Left hindlimb (tissue), 1 donor: ENCODE results near the gene AGTPBP1.
"Not testable (repeated sequence)": the region's sequence is repeated elsewhere in the genome, so short reads cannot be mapped to it uniquely, and the experiment has no call there.

Source experiments
- DNase-seq: peaks from one replicate; pipeline ENCODE4 v3.0.0-alpha.2; 2018

AGTPBP1 gene

DNA sequence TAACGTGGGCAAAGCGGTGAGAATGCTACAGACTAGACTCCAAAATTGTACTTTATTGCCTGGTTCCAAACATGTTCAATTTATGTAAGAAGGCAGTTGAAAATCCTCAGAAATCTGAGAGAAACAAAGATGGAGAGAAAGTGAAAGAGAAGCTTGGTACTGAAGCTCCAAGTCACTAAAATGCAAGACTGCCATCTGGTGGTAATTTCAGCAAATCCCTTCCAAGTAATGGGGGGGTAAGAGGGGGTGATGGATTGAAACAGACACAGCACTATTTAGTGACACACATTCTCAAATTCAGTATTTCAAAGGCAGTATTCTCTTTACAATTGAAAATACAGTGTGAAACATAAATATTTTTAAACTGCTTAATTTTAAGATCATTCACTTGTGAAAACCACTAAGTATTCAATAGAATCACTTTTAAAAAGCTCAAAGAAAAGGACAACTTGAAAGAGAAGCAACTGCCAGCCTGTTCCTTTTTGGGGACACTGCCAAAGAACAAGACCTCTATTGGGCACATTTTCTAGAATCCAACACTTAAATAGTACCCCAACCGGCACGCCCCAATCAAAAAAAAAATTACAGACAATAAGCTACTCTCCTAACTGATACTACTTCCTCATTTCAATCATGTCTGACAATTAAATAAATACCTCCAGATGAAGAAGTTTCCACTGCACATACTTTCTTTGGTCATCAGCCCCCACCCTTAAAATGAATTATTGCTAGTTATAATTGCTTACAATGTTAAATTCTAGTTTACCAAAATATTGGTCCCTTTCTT lies 131.5 kb downstream of the AGTPBP1 start:
- DNase-seq, result peak; percentile 55

DNA sequence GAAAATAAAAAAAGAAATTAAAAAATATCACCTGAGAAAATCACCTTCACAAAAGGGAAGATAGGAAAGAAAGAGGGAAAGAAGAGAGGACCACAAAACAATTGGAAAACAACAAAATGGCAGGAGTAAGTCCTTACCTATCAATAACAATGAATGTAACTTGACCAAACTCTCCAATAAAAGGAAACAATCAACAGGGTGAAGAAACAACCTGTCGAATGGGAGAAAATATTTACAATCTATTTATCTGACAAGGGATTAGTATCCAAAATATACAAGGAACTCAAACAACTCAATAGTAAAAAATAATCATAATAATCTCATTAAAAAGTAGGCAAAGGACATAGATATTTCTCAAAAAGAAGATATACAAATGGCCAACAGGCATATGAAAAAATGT lies 135.8 kb downstream of the AGTPBP1 start:
- DNase-seq, result no peak

DNA sequence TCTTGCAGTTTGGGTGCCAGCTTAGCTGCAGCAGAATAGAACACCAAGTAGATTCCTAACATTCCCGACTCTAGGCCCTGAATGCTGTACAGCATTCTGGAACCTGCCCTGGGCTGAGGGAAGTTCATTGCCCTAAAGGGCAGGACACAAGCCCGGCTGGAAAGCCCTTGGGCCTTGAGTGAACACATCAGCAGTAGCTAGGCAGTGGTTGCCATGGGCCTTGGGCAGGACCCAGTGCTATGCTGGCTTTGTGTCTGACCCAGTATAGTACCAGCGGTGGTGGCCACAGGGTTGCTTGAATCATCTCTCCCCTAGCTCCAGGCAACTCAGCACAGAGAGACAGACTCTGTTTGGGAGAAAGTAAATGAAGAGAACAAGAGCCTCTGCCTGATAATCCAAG lies 137.8 kb downstream of the AGTPBP1 start:
- no peak for DNase-seq

DNA sequence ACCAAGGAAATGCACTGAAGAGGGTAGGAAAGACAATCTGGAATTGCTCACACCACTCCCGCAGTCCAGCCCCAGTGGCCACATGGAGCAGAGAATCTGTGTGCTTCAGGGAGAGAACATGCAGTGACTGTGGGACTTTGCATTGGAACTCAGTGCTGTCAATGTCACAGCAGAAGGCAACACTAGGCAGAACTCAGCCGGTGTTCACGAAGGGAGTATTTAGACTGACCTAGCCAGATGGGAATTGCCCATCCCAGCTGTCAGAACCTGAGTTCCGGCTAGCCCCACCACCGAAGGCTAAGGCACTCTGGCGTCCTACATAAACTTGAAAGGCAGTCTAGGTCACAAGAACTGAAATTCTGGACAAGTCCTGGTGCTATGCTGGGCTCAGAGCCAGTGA lies 139.0 kb downstream of the AGTPBP1 start:
- no peak for DNase-seq

DNA sequence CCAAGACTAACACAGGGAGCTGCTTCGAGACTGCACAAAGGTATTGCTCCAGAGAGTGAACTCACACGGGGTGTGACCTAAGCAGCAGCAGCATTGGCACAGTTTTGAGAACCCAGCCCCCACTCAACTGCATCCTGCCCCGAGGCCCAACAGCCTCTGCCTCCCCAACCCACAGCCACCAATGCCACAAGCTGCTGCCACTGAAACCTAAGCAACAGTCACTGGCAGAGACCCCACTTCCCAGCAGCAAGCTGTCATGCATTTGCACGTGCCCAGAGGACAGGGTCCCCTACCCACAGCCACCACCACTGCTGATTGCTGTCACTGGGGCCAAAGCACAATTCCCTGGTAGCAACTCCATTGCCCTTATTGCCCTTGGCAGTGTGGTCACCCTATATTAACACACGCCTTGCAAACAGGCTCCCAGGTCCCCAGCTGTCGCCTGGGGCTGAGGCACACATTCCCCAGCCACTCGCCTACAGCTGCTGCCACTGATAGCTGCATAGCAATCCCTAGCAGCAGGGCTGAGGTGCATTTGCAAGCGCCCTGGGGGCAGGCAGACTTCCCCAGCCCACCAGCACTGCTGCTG lies 141.0 kb downstream of the AGTPBP1 start:
- DNase-seq, result peak; percentile 30

DNA sequence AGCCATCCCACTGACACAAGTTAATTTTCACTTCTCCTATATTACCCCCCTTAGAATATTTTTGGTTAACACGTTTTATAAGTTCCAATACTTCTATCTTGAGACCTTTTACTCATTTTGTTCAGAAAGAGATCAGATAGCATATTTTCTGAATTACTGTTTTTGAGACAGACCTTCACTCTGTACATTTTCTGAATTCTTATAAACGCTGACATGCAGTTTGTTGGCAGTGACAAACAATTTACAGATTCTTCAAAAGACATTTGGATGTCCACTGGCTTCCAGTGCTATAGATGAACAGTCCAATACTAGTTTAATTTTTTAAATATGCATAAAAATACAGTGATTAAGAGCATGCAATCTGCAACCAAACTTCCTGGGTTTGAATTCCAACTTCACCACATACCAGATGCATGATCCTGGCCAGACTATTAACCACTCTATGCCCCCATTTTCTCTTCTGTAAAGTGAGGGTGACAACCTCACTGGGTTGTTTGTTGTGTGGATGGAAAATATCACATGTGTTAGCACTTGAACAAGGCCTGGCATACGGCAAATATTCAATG lies 142.1 kb downstream of the AGTPBP1 start:
- DNase-seq, result no peak

DNA sequence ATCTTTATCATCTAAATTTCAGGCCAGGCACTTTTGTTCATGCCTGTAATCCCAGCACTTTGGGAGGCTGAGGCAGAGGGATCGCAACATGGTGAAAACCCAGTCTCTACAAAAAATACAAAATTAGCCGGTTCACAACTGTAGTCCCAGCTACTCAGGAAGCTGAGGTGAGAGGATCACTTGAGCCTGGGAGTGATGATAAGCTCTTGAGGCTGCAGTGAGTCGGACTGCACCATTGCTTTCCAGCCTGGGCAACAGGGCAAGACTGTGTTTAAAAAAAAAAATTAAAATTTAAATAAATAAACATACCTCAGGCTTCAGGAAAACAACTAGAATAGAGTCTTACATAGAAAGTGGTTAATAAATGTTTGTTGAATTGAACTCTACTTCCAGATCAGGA lies 147.4 kb downstream of the AGTPBP1 start:
- no peak for DNase-seq

DNA sequence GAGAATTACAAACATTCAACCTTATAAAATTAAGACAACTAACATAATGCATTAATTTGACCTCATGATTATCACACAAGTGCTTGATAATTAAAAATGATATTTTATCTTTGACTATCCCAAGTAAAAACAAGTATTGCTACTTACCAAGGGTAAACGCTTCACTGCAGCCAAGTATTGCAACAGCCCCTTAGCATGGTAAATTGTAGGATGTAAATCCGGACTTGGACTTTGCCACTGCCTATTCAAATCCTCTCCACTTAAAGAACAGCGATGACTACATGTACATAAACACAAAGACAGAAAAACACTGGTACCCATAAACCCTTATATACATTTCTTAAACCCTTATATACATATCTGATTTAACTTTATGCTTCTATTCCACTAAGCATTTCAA lies 155.1 kb downstream of the AGTPBP1 start:
- no peak for DNase-seq

DNA sequence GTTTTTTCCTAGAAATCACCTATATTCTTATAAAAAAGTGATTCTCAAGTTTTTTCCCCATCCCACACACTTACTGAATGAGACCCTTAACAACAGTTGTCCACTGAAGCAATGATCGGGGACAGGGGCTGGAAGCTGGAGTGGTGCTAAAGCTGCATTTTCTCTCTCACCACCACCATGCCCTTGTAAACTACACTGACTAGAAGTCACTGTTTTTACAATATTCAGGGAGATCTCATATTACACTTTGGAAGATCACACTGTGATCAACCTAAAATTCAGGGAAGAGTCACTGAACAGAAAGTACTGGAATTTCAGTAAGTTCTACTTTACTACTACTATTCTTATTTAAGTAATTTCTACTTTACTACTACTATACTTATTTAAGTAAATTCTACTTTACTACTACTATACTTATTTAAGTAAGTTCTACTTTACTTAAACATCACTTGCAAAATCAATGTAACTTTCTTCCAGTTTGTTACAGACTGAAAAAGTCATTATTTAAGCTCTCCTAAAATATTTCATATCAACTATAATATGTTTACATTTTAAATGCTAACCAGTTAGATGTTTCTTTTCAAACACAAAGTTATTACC lies 164.3 kb downstream of the AGTPBP1 start:
- DNase-seq, result no peak

DNA sequence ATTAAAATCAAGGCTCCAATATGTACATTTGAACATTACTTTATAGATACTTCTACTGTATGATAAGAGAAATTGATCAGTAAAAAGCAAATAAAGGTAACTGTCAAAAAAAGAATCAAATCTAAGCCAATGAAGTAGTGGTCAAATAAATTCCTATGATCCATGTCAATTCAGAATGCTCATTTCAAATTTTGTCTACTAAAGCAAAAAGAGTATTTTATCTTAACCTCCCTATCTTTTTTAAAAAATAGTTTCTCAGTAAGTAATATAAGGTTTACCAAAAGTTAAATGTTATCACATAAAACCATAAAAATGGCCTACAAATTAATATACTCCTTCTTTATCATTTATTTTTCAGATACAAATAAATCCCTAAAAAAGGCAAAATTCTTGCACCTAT lies 165.9 kb downstream of the AGTPBP1 start:
- DNase-seq, result no peak

DNA sequence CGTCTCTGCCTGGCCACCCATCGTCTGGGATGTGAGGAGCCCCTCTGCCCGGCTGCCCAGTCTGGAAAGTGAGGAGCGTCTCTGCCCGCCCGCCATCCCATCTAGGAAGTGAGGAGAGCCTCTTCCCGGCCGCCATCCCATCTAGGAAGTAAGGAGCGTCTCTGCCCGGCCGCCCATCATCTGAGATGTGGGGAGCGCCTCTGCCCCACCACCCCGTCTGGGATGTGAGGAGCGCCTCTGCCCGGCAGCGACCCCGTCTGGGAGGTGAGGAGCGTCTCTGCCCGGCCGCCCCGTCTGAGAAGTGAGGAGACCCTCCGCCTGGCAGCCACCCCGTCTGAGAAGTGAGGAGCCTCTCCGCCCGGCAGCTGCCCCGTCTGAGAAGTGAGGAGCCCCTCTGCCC lies 168.2 kb downstream of the AGTPBP1 start:
- DNase-seq, result not testable (repeated sequence)

DNA sequence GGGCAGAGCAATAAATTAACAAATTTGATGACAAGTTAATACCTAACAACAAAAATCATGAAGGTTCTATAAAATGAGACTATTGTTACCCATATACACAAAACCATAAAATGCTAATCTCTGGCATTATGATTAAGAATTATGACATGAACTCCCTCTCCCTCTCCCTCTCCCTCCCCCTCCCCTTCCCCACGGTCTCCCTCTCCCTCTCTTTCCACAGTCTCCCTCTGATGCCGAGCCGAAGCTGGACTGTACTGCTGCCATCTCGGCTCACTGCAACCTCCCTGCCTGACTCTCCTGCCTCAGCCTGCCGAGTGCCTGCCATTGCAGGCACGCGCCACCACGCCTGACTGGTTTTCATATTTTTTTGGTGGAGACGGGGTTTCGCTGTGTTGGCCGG lies 168.8 kb downstream of the AGTPBP1 start:
- DNase-seq, result not testable (repeated sequence)

DNA sequence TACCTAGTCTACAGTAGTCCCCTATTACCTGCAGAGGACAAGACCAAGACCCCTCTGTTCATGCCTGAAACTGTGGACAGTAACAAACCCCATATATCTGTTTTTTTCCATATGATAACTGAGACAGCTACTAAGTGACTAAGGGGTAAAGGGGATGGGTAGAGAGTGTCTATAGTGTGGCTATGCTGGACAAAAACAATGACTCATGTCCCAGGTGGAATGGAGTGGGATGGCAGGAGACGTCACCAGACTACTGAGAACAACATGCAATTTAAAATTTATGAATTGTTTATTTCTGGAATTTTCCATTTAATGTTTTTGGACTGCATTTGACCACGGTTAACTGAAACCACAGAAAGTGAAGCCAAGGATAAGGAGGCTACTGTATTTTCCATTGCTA lies 171.8 kb downstream of the AGTPBP1 start:
- DNase-seq, result no peak

DNA sequence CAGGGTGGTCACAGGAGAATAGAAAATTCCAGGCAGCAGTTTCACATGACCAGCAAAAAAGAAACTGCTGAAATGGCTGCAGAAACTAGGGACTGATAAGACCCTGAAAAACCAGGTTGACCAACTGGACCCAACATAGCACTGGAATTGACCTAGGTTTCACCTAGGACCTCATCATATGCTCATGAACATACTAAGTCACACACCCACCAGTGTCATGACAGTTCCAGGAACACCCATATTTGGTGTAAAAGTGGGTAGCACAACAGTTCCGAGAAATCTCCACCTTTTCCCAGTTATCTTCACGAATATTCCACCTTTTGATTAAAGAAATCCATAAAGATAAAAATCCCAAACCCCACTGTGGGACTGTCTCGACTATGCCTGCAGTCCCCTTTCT lies 182.2 kb downstream of the AGTPBP1 start:
- DNase-seq, result no peak

DNA sequence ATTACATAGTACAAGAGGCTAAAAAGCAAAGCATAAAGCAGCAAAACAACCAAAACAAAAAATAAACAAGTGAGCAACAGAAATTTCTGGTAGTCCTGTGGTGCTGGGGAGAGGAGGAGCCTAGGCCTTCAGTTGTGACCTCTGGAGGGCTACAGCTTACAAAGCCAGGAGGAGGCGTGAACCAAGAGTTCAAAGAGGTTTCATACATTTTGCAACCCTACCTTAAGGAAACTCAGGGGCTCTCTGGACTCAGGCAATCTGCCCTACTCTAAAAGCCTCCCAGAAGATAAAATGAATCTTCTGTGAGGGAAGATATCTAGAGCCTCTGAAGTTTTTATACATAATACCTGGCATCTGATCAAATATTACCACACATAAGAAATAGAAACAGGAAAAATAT lies 187.4 kb downstream of the AGTPBP1 start:
- no peak for DNase-seq

DNA sequence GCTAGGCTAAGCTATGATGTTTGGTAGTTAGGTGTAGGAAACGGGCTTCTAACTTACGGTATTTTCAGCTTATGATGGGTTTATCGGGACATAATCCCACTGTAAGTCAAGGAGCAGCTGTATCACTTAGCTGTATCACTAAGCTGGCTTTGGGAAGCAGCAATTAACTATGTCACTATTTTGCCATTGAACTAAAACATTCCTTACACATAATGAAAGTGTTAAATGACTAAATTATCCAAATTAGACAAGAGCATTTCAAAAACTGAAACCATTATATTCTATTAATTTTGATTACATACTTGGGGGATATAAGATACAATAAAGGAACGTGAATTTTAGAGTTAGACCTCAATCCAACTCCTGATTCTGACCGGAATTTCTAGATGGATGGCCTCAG lies 188.3 kb downstream of the AGTPBP1 start:
- DNase-seq, result no peak

DNA sequence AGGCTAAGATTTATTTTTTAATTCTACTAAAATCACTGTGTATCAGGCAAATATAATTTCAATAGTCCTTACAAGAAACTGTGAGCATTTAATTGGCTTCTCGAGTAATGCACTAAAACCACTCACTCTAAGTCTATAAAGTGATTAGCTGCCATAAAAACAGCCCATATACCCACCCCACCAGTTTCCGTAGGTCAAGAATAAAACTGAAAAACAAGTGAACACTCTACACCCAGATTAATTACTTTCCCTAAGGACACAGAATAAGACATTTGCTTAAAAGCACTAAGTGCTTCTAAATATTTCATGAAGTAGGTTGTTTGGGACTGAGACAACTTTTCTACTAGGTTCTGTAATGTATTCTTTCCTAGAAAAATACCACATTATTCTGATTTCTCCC lies 194.2 kb downstream of the AGTPBP1 start:
- no peak for DNase-seq

DNA sequence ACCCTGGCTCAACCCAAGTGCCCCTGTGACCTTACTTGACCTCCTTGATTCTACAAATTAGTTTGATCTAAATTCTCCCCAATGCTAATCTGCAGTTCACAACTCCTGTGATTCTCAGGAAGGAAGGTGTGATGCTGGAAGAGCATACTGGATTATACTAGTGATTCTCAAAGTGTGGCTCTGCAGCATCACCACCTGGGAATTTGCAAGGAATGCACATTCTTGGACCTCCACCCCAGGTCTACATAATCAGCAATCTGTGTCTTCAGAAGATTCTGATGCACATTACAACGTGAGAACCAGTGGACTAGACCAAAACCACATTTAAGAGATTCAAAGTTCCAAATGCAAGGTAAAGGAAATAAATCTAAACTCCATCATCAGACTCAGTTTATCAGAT lies 198.6 kb downstream of the AGTPBP1 start:
- no peak for DNase-seq

DNA sequence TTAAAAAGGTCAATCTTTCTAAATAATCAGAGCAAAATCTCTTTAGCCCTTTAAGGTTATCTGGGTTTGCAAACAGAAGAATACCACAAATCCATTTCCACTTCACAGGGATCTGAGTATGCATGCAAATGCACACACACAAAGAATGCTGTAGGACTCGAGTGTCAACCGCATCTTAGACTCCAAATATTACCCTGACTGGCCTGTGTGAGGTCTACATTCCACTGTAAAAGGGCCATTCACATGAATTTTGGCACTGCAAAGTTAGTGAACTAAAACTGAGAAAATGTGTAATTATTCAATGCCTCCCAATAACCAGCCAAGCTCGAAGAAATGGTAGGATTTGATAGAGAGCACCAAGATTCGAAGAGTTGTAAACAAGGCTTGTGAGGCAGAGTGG lies 199.9 kb downstream of the AGTPBP1 start:
- no peak for DNase-seq

DNA sequence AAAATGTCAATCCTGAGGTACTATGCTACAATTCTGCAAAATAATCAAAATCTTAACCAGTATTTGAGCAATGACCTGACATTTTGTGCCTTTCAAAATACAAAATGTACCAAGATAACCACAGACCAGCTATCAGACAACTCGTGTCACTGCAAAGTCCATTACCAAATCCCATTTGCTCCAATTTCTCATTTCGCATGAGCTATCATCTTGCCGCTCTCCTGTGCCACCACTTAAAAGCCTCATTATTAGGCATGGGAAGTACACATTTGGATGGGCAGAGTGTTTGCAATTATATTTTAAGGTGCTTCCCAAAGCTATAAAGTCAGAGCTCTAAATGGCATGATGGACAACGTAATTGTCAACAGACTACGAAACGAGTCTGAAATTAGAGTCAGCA lies 205.2 kb downstream of the AGTPBP1 start:
- DNase-seq, result no peak

DNA sequence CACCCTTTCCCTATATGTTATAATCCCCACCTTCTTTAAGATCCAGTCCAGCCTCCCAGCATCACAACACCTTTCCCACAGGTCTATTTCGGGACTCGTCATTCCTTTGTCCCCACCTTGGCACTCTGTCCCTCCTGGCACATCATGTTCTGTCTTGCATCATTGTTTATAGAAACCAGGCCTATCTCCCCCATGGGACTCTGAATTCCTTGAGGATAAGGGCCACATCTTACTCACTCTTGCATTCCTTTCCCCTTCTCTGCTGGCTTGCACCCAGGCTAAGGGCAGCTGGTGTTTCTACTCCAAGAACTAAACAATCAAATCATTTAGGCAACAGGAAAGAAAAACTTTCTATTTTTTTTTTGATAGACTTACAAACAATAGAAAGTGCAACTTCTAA lies 205.7 kb downstream of the AGTPBP1 start:
- no peak for DNase-seq

DNA sequence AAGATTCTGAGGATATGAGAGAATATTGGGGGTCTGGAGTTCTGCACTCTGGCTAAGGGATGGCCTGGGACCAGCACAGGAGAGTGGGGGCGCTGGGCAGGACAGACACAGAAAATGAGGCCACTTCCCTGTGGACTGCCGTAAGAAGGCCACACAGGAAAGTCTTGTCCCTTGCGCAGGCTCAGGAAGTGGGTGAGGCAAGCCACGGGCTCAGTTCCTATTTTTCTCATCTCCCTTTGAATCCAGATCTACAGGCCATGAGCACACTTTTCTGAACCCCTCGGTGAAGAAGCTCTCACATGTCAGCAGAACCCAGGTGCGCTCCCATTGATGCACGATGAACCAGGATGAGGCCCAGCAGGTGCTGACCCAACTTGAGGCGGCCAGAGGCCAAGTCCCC lies 207.4 kb downstream of the AGTPBP1 start:
- no peak for DNase-seq

DNA sequence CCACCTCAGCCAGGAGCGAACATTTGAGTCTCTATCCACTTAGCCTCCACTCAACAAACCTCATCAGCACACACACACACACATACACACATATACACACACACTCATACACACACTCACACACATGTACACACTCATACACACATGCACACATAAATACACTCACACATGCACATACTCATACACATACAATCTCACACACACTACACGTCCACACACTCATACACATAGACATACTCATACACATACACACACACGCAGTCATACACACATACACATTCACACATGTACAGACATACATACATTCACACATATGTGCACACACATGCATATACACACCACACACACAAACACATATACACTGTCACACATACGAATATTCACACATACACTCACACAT lies 208.2 kb downstream of the AGTPBP1 start:
- DNase-seq, result no peak

DNA sequence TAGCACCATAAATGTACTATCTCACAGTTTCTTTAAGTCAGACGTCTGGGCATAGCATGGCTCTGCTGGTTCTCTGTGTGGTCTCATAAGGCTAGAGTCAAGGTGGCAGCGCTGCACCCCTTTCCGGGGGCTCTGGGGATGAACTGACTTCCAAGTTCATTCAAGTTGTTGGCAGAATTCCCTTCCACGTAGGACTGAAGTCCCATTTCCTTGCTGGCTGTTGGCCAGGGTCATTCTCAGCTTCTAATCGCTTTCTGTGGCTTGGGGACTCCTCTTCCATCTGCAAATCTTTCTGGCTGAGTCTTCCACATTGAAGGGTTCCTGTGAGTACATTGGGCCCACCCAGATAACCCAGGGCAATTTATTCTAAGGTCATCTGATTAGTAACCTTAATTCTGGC lies 211.0 kb downstream of the AGTPBP1 start:
- DNase-seq, result no peak
